ENCODE data around the gene RCE1.
"Not testable (repeated sequence)": the region's sequence is repeated elsewhere in the genome, so short reads cannot be mapped to it uniquely, and the experiment has no call there.

The RCE1 gene

GRCh38 chr11:66815646-66816045, 27.6 kb upstream of the RCE1 start:
- DNase-seq (ENCODE audit: low spot score), result no peak
- TF ChIP-seq, protein P1, sequence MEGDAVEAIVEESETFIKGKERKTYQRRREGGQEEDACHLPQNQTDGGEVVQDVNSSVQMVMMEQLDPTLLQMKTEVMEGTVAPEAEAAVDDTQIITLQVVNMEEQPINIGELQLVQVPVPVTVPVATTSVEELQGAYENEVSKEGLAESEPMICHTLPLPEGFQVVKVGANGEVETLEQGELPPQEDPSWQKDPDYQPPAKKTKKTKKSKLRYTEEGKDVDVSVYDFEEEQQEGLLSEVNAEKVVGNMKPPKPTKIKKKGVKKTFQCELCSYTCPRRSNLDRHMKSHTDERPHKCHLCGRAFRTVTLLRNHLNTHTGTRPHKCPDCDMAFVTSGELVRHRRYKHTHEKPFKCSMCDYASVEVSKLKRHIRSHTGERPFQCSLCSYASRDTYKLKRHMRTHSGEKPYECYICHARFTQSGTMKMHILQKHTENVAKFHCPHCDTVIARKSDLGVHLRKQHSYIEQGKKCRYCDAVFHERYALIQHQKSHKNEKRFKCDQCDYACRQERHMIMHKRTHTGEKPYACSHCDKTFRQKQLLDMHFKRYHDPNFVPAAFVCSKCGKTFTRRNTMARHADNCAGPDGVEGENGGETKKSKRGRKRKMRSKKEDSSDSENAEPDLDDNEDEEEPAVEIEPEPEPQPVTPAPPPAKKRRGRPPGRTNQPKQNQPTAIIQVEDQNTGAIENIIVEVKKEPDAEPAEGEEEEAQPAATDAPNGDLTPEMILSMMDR (IDR thresholded peaks at IDR 0.05; ENCODE audit: borderline replicate concordance, control extremely low read depth, extremely low read depth, insufficient read depth, missing control alignments), result no peak
- in situ Hi-C loops (cut with MboI; ENCODE audit: low sequenced_read_pairs, unreplicated experiment), result no loop called here

DNA sequence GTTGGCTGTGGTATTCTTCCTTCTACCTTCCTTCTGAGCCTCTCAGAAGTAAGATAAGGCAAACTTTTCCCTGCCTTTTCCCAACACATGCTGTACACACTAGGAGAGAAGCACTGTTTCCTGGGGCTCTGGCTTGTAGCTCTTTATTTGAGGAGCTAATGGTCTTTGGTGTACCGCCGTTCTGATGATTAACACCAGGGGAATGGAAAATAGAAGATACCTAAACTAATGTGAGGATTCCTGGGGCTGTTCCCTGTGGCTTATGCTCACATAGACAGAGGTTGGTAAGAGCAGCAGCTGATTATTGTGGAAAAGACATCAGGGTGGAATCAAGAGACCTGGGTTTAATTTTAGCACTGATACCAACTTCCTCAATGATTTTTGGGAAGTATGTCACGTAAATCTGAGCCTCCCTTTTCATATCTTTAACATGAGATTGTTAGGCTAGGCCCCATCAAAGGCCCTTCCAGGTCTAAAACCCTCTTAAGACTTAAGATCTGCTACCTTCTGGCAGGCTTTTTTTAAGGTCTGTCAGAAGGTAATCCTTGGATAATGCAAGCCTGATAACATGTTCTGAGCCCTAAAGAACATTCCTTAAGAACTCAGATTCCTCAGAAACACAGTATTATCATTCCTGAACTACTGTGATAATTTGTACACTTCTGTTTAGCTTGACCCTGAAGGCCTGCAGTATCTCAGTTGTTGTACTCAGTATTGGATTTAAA, 24.8 kb upstream of the RCE1 start:
- in situ Hi-C loops (cut with MboI; ENCODE audit: low sequenced_read_pairs, unreplicated experiment), result no loop called here
- no peak for DNase-seq (ENCODE audit: low spot score)
- TF ChIP-seq, protein P1 (IDR thresholded peaks at IDR 0.05; ENCODE audit: borderline replicate concordance, control extremely low read depth, extremely low read depth, insufficient read depth, missing control alignments), result no peak

DNA sequence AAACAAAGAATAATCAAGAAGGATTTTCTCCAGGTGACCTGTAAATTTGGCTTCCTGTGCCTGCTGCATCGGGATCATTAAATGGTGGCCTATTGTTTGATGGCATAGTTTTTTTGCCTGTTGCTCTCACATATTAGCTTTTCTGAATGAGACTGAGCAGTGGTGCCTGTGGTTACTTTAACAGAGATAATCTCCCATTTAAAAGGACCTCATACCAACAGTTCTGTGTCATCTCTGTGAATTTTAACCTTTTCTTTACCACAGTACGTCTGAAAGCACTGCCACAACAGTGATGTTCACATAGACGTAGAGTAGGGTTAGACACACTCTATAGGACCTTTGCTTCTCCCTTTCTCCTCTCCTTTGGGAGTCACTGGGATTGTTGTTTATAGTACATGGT, 22.9 kb upstream of the RCE1 start:
- in situ Hi-C loops (cut with MboI; ENCODE audit: low sequenced_read_pairs, unreplicated experiment), result no loop called here
- no peak for DNase-seq (ENCODE audit: low spot score)

GRCh38 chr11:66820901-66821300, 22.3 kb upstream of the RCE1 start:
- in situ Hi-C loops (cut with MboI; ENCODE audit: low sequenced_read_pairs, unreplicated experiment), result no loop called here
- TF ChIP-seq, protein P1 (IDR thresholded peaks at IDR 0.05; ENCODE audit: borderline replicate concordance, control extremely low read depth, extremely low read depth, insufficient read depth, missing control alignments), result no peak
- DNase-seq (ENCODE audit: low spot score), result no peak

More for the DNA sequence above, 22.9 kb upstream of the RCE1 start:
- TF ChIP-seq, protein P1 (IDR thresholded peaks at IDR 0.05; ENCODE audit: borderline replicate concordance, control extremely low read depth, extremely low read depth, insufficient read depth, missing control alignments), result no peak

- DNase-seq (ENCODE audit: low spot score), result no peak
- TF ChIP-seq, protein P1 (IDR thresholded peaks at IDR 0.05; ENCODE audit: borderline replicate concordance, control extremely low read depth, extremely low read depth, insufficient read depth, missing control alignments), result no peak
- in situ Hi-C loops (cut with MboI; ENCODE audit: low sequenced_read_pairs, unreplicated experiment), result no loop called here
Observed at GRCh38 chr11:66823700-66824099, 19.5 kb upstream of the RCE1 start.

DNA sequence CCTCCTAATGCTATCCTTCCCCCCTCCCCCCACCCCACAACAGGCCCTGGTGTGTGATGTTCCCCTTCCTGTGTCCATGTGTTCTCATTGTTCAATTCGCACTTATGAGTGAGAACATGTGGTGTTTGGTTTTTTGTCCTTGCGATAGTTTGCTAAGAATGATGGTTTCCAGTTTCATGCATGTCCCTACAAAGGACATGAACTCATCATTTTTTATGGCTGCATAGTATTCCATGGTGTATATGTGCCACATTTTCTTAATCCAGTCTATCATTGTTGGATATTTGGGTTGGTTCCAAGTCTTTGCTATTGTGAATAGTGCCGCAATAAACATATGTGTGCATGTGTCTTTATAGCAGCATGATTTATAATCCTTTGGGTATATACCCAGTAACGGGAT, 18.7 kb upstream of the RCE1 start:
- DNase-seq (ENCODE audit: low spot score); in situ Hi-C loops (cut with MboI; ENCODE audit: low sequenced_read_pairs, unreplicated experiment): not testable (repeated sequence)

- TF ChIP-seq, protein P1 (IDR thresholded peaks at IDR 0.05; ENCODE audit: borderline replicate concordance, control extremely low read depth, extremely low read depth, insufficient read depth, missing control alignments), result no peak
- in situ Hi-C loops (cut with MboI; ENCODE audit: low sequenced_read_pairs, unreplicated experiment), result loop anchor here (5.0 kb wide), 1 partner anchor 142 kb away; no protein-coding TSS in a partner anchor
- no peak for DNase-seq (ENCODE audit: low spot score)
Observed at GRCh38 chr11:66834539-66834845, 8.7 kb upstream of the RCE1 start.
